GM23338 (cell line): ENCODE measurements around the gene C8A. TPM values are rescaled to one million over a fixed set of nuclear protein-coding genes. Genes with fewer than 3 reads are reported as not detected.

Source experiments
- ATAC-seq: fragments of 200-7000 bp; cut with Tn5 transposase; 3 replicates; pipeline ENCODE4 v1.9.1; 2020
- DNase-seq: peaks from one replicate; pipeline ENCODE4 v3.0.0-alpha.2; 2015; ENCODE audit warnings: low spot score
- H2AFZ ChIP-seq: fragments of 200-600 bp; sonication (generic); 2 replicates; pipeline ENCODE4 v1.8.0; 2016; ENCODE audit warnings: antibody characterized with exemption, mild to moderate bottlenecking, moderate library complexity
- H3F3A ChIP-seq: fragments of 200-600 bp; sonication (generic); replicated peaks from 2 replicates; pipeline ENCODE4 v1.8.0; 2017; ENCODE audit warnings: antibody characterized with exemption, mixed run types, low read depth
- H3K27ac ChIP-seq: fragments of 200-600 bp; sonication (generic); 2 replicates; pipeline ENCODE4 v1.6.1; 2016; ENCODE audit warnings: low read depth
- H3K27me3 ChIP-seq: fragments of 200-600 bp; sonication (generic); 2 replicates; pipeline ENCODE4 v1.8.0; 2016; ENCODE audit warnings: mild to moderate bottlenecking, mixed run types, moderate library complexity; ENCODE audit not compliant: insufficient read depth
- H3K36me3 ChIP-seq: fragments of 200-600 bp; sonication (generic); 2 replicates; pipeline ENCODE4 v1.8.0; 2016; ENCODE audit warnings: mild to moderate bottlenecking; ENCODE audit not compliant: insufficient read depth
- H3K4me1 ChIP-seq: fragments of 200-600 bp; sonication (generic); 2 replicates; pipeline ENCODE4 v1.8.0; 2016; ENCODE audit warnings: mild to moderate bottlenecking, moderate library complexity; ENCODE audit not compliant: insufficient read depth
- H3K4me2 ChIP-seq: fragments of 200-600 bp; sonication (generic); 2 replicates; pipeline ENCODE4 v1.7.1; 2017; ENCODE audit warnings: mixed run types
- H3K4me3 ChIP-seq: fragments of 200-600 bp; sonication (generic); 2 replicates; pipeline ENCODE4 v1.6.1; 2016; ENCODE audit warnings: mixed run types
- H3K79me2 ChIP-seq: fragments of 200-600 bp; sonication (generic); replicated peaks from 2 replicates; pipeline ENCODE4 v1.8.0; 2017; ENCODE audit warnings: mild to moderate bottlenecking; ENCODE audit not compliant: insufficient read depth
- H3K9me2 ChIP-seq: fragments of 200-600 bp; sonication (generic); 2 replicates; pipeline ENCODE4 v1.8.0; 2017; ENCODE audit not compliant: insufficient read depth
- H4K20me1 ChIP-seq: fragments of 200-600 bp; sonication (generic); replicated peaks from 2 replicates; pipeline ENCODE4 v1.8.0; 2017; ENCODE audit warnings: mild to moderate bottlenecking; ENCODE audit not compliant: insufficient read depth
- H3K27ac Mint-ChIP-seq: 2 replicates; pipeline ENCODE4 v1.8.0; 2020; ENCODE audit warnings: inconsistent platforms, mild to moderate bottlenecking, moderate library complexity, mixed read lengths
- H3K27me3 Mint-ChIP-seq: 3 replicates; pipeline ENCODE4 v1.8.0; 2022; ENCODE audit warnings: low read depth, mild to moderate bottlenecking, moderate library complexity, mixed read lengths, inconsistent platforms; ENCODE audit not compliant: insufficient read depth, poor library complexity
- H3K36me3 Mint-ChIP-seq: 3 replicates; pipeline ENCODE4 v1.8.0; 2021; ENCODE audit warnings: low read depth, mild to moderate bottlenecking, inconsistent platforms, moderate library complexity, mixed read lengths
- H3K4me1 Mint-ChIP-seq: 3 replicates; pipeline ENCODE4 v1.8.0; 2020; ENCODE audit warnings: mild to moderate bottlenecking, inconsistent platforms, mixed read lengths
- H3K4me3 Mint-ChIP-seq: 3 replicates; pipeline ENCODE4 v1.8.0; 2021; ENCODE audit warnings: moderate library complexity, mild to moderate bottlenecking, inconsistent platforms, mixed read lengths
- H3K9me3 Mint-ChIP-seq: 3 replicates; pipeline ENCODE4 v1.8.0; 2020; ENCODE audit warnings: moderate library complexity, mild to moderate bottlenecking, inconsistent platforms, mixed read lengths
- CREB1 ChIP-seq: fragments of 250-450 bp; sonication (Bioruptor Pico); IDR thresholded peaks from 2 replicates; pipeline ENCODE4 v1.5.0; 2020; ENCODE audit warnings: low read depth, mild to moderate bottlenecking, moderate library complexity
- EZH2 ChIP-seq: fragments of 200-600 bp; sonication (generic); IDR thresholded peaks from one replicate; pipeline ENCODE4 v1.8.0; 2017; ENCODE audit warnings: antibody characterized with exemption, mild to moderate bottlenecking, low read depth; ENCODE audit not compliant: unreplicated experiment
- EZH2phosphoT487 ChIP-seq: fragments of 200-600 bp; sonication (generic); IDR thresholded peaks from one replicate; pipeline ENCODE4 v1.8.1; 2018; ENCODE audit warnings: antibody characterized with exemption; ENCODE audit not compliant: unreplicated experiment
- JUNB ChIP-seq: IDR thresholded peaks from one replicate; pipeline ENCODE4 v1.6.1; 2016; ENCODE audit warnings: antibody characterized with exemption; ENCODE audit not compliant: unreplicated experiment
- NANOG ChIP-seq: IDR thresholded peaks from 2 replicates; pipeline ENCODE4 v1.6.1; 2016; ENCODE audit warnings: antibody characterized with exemption, borderline replicate concordance
- ZNF331 ChIP-seq: fragments of 250-450 bp; sonication (Bioruptor Pico); IDR thresholded peaks from 2 replicates; pipeline ENCODE4 v1.5.0; 2020; ENCODE audit warnings: low read depth, mild to moderate bottlenecking, moderate library complexity
- polyA plus RNA-seq: library from polyadenylated mRNA; unstranded; fragments of >200 nt; fragmentation: Nextera tagmentation; extraction: Ambion mirVana; gene quantifications from 2 replicates; pipeline ENCODE4 v1.2.1, GENCODE V29; 2016
- total RNA-seq: library from RNA; depleted of rRNA; stranded (reverse); fragments of >200 nt; shearing (Covaris generic); gene quantifications from 2 replicates; pipeline ENCODE4 v1.2.3, GENCODE V29; 2014
- TF ChIP-seq, protein P1 (sequence below), 2 experiments: fragments of 200-600 bp in 1 of 2; sonication (generic) in 1 of 2; conservative IDR thresholded peaks; 2 replicates each; pipeline versions ENCODE4 v1.5.1 to v1.6.1; 2016 to 2017; ENCODE audit warnings: antibody characterized with exemption in 2 of 2, low read depth in 2 of 2, mild to moderate bottlenecking in 2 of 2, moderate library complexity in 1 of 2
- TF ChIP-seq, protein P2 (sequence below): IDR thresholded peaks from one replicate; pipeline ENCODE4 v1.6.1; 2018; ENCODE audit warnings: antibody characterized with exemption; ENCODE audit not compliant: unreplicated experiment
- TF ChIP-seq, protein P3 (sequence below): IDR thresholded peaks from 2 replicates; pipeline ENCODE4 v1.6.1; 2016; ENCODE audit warnings: antibody characterized with exemption

C8A gene
- total and polyA plus RNA-seq, 2 experiments from 2014 or later: not detected

DNA sequence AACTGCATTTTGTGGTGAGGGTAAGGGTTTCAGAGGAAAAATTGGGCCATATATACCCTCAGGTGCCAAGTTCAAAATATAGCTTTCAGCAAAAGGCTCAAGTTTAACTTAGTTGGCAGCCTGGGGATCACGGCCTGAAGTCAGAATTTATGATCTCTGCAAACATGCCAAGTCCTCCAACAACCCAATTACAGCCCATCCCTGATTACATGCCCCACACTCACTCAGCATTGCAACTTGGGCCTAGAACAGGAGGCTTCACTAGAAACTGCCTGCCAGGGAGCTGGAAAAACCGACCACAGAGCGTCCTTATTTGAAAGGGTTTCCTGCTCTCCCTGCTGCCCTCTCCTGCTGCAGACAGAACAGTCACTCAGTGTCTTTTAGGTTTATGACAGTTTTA is 47.8 kb upstream of the C8A start:
- Histone ChIP-seq H3K79me2 (no peaks in the 10 kb centered on the region), H4K20me1 (no peaks in the 10 kb centered on the region; the same call in 1 of the 2 replicates), H3K9me2 (no peaks in the 10 kb centered on the region), H3K36me3 (no peaks in the 10 kb centered on the region), H3K4me1 (no peaks in the 10 kb centered on the region), H3K4me2 (no peak overlapping the region), H3K27me3 (no peaks in the 10 kb centered on the region), H2AFZ (no peak overlapping the region), H3F3A (no peaks in the 10 kb centered on the region), H3K27ac (no peak overlapping the region), H3K4me3 (no peak overlapping the region)
- Mint-ChIP-seq H3K4me1 (0 out of 3 replicates have a peak, but pooled peaks cover 2% of the 10 kb centered on the region), H3K4me3 (no peak overlapping the region), H3K36me3 (no peaks in the 10 kb centered on the region), H3K27ac (no peak overlapping the region), H3K9me3 (no peaks in the 10 kb centered on the region), H3K27me3 (no peaks in the 10 kb centered on the region)
- TF ChIP-seq ZNF331: no peak
- TF ChIP-seq, protein P1, sequence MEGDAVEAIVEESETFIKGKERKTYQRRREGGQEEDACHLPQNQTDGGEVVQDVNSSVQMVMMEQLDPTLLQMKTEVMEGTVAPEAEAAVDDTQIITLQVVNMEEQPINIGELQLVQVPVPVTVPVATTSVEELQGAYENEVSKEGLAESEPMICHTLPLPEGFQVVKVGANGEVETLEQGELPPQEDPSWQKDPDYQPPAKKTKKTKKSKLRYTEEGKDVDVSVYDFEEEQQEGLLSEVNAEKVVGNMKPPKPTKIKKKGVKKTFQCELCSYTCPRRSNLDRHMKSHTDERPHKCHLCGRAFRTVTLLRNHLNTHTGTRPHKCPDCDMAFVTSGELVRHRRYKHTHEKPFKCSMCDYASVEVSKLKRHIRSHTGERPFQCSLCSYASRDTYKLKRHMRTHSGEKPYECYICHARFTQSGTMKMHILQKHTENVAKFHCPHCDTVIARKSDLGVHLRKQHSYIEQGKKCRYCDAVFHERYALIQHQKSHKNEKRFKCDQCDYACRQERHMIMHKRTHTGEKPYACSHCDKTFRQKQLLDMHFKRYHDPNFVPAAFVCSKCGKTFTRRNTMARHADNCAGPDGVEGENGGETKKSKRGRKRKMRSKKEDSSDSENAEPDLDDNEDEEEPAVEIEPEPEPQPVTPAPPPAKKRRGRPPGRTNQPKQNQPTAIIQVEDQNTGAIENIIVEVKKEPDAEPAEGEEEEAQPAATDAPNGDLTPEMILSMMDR (conservative IDR thresholded peaks at IDR 0.05; ENCODE audit: low read depth in 2 of 2): 0 out of 4 replicates have a peak, but pooled peaks of 1 of the 2 experiments have one; percentile 15
- ATAC-seq: peak; percentile 56
- peak; percentile 30 for DNase-seq

DNA sequence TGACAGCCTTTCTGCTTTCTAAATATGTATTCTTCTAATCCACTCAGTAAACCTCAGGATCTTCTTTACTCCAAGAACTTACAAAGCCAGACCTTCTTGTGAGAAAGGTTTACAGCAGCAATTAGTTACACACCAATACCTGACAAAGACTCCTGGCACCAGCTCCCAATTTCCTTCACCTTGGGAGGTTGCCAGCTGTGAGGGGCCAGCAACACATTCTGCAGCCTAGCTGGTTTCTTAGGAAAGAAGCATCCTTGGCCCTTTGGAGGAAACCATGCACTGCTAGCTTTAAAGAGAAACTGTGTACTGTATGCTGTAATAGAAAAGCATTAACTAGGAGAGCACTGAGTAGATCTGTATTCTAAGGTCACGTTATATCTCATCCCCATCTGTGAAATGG is 46.2 kb upstream of the C8A start:
- ATAC-seq (no peak), DNase-seq (no peak)
- Mint-ChIP-seq H3K36me3 (no peaks in the 10 kb centered on the region), H3K27ac (no peak overlapping the region), H3K9me3 (no peaks in the 10 kb centered on the region), H3K4me3 (no peak overlapping the region), H3K27me3 (no peaks in the 10 kb centered on the region), H3K4me1 (0 out of 3 replicates have a peak, but pooled peaks cover 2% of the 10 kb centered on the region)
- Histone ChIP-seq H3K4me1 (no peaks in the 10 kb centered on the region), H3K36me3 (no peaks in the 10 kb centered on the region), H4K20me1 (no peaks in the 10 kb centered on the region; the same call in 1 of the 2 replicates), H3K79me2 (no peaks in the 10 kb centered on the region), H2AFZ (no peak overlapping the region), H3K27me3 (no peaks in the 10 kb centered on the region), H3K9me2 (no peaks in the 10 kb centered on the region), H3K4me3 (no peak overlapping the region), H3K4me2 (no peak overlapping the region), H3F3A (no peaks in the 10 kb centered on the region), H3K27ac (no peak overlapping the region)
- no peak for TF ChIP-seq EZH2phosphoT487
- TF ChIP-seq, protein P2, sequence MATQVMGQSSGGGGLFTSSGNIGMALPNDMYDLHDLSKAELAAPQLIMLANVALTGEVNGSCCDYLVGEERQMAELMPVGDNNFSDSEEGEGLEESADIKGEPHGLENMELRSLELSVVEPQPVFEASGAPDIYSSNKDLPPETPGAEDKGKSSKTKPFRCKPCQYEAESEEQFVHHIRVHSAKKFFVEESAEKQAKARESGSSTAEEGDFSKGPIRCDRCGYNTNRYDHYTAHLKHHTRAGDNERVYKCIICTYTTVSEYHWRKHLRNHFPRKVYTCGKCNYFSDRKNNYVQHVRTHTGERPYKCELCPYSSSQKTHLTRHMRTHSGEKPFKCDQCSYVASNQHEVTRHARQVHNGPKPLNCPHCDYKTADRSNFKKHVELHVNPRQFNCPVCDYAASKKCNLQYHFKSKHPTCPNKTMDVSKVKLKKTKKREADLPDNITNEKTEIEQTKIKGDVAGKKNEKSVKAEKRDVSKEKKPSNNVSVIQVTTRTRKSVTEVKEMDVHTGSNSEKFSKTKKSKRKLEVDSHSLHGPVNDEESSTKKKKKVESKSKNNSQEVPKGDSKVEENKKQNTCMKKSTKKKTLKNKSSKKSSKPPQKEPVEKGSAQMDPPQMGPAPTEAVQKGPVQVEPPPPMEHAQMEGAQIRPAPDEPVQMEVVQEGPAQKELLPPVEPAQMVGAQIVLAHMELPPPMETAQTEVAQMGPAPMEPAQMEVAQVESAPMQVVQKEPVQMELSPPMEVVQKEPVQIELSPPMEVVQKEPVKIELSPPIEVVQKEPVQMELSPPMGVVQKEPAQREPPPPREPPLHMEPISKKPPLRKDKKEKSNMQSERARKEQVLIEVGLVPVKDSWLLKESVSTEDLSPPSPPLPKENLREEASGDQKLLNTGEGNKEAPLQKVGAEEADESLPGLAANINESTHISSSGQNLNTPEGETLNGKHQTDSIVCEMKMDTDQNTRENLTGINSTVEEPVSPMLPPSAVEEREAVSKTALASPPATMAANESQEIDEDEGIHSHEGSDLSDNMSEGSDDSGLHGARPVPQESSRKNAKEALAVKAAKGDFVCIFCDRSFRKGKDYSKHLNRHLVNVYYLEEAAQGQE: no peak
- no peak for TF ChIP-seq ZNF331
- no peak for TF ChIP-seq JUNB
- TF ChIP-seq, protein P1 (conservative IDR thresholded peaks at IDR 0.05; ENCODE audit: low read depth in 2 of 2): no peak
- no peak for TF ChIP-seq NANOG
- no peak for TF ChIP-seq EZH2
- no peak for TF ChIP-seq CREB1 (CRISPR knock-in tag)
- TF ChIP-seq, protein P3, sequence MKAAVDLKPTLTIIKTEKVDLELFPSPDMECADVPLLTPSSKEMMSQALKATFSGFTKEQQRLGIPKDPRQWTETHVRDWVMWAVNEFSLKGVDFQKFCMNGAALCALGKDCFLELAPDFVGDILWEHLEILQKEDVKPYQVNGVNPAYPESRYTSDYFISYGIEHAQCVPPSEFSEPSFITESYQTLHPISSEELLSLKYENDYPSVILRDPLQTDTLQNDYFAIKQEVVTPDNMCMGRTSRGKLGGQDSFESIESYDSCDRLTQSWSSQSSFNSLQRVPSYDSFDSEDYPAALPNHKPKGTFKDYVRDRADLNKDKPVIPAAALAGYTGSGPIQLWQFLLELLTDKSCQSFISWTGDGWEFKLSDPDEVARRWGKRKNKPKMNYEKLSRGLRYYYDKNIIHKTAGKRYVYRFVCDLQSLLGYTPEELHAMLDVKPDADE: no peak
